HG02763 (cell line): ENCODE data around the gene TANC2.

ENCODE experiments used
- ATAC-seq: cut with Tn5 transposase; IDR thresholded peaks from one replicate; pipeline ENCODE4 v1.9.1; 2021; ENCODE audit warnings: mild to moderate bottlenecking, moderate library complexity; ENCODE audit not compliant: unreplicated experiment

TANC2 gene

DNA sequence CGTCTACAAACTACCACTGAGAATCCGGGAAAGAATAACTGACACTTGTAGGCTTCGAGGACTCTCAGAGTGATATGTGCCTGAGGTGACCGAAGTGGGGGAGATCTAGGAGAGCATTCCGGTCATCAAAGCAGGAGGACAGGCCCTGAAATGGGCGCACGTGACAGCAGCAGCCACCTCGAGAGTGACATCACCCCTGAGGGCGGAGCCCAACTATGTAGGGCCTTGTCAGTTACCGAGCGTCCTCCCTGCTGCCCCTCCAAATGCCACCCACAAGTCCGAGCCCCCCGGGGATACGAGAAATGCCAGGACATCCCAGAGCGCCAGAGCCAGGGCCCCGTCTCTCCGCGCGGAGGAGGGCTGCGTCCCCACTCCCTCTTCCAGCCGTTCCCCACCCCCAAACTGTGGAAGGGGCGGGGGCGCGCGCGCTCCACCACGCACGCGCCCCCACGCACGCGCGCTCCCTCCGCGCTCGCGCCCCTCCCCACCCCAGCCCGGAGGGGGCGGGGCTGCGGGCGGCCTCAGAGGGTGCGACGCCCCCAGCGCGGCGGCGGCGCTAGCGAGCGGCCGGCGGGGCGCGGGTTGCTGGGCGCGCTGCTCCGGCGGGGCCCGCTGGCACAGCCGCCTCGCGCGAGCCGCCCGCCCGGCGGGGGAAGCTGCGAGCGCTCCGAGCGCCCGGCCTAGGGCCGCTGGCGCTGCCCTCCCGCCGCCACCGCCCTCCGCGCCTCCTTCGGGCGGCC lies at the start of gene TANC2:
Gene TANC2, plus strand, starts transcription at position 550 of the 740 bp plus-strand sequence. CDS start 43,325 bp downstream, outside the sequence.
- ATAC-seq = peak; percentile 57

DNA sequence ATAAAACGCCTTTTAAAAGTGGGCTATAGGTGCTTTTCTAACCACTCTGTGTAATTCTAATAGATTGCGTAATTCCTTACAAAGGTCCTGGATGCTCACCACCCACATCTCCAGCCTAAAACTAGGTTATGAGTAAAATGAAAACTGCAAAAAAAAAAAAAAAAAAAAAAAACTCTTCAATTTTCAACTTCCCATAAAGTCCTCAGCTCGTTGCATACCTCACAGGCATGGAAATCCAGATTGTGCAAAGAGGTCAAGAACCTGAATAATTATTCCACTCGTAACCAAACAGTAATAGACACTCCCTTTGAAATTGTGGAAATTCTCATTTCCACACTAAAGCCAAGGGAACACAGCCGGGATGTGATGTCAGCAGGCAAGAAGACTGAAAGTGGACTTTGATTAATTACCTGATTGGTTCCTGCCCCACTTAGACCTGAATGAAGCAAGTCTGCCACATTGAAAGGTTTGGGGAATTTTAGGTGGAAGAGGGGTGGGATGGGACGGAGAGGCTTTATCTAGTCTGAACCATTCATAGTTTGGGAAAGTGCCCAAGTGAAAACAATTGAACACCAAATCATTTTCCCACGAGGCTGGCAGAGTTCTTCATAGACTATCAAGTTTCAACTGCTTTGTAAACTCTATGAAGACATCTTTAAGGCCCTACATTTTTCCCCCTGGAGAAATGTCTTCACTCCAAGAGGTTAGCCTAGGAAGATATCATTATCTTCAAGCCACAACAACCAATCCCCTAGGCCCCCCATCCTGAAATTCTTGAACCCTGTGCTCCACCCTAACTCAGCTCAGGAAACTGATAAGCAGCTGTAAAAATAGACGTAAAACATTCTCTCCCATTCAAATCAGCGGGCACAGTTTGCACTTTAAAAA lies 49.1 kb upstream of the TANC2 start:
- no peak for ATAC-seq

DNA sequence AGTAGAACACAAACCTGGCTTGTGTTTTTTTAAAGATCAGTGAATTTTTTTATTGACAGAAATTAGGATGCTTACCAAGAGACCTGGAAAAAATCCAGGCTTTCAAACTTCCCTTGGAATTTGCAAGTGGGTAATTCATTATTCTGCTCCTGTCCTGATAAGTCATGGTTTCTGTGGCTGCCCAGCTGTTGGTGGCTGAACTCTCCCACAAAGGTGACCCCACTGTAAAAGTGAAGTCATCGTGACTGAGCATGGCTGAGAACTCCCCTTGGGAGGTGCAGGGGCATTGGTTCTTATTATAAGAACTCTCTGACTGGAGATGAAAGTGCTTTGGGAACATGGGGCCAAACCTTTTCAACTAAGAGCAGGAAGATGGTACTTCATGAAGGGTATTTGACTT lies 46.6 kb upstream of the TANC2 start:
- ATAC-seq = no peak

DNA sequence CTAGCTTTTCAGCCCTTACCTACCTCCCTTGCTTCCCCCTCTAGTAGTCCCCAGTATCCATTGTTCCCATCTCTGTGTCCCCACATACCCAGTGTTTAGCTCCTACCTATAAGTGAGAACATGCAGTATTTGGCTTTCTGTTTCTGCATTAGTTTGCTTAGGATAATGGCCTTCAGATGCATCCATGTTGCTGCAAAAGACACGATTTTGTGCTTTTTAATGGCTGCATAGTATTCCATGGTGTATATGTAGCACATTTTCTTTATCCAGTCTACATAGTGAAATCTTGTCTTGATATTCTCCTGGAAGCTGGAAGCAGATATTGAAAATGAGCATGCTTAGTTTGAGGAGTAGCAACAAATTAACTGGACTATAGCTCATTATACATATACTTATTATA lies 45.7 kb upstream of the TANC2 start:
- ATAC-seq = no peak

DNA sequence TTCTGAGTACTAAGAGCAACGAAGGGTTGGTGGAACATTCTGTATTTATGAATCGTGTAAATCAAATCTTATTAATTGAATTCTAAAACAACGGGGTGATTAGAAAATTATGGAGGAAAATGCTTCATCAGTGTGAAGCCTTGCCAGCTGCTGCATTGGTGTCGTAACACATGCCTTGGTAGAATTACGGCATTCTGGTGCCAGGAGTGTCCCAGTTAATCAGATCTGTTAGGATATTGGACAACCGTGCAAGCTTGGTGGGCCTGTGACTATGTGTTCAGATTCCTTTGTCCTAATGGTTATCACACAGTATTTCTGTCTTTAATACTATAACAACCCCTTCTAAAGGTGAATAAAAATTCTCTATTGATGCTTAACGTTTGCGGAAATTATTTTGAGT lies 44.2 kb upstream of the TANC2 start:
- no peak for ATAC-seq

DNA sequence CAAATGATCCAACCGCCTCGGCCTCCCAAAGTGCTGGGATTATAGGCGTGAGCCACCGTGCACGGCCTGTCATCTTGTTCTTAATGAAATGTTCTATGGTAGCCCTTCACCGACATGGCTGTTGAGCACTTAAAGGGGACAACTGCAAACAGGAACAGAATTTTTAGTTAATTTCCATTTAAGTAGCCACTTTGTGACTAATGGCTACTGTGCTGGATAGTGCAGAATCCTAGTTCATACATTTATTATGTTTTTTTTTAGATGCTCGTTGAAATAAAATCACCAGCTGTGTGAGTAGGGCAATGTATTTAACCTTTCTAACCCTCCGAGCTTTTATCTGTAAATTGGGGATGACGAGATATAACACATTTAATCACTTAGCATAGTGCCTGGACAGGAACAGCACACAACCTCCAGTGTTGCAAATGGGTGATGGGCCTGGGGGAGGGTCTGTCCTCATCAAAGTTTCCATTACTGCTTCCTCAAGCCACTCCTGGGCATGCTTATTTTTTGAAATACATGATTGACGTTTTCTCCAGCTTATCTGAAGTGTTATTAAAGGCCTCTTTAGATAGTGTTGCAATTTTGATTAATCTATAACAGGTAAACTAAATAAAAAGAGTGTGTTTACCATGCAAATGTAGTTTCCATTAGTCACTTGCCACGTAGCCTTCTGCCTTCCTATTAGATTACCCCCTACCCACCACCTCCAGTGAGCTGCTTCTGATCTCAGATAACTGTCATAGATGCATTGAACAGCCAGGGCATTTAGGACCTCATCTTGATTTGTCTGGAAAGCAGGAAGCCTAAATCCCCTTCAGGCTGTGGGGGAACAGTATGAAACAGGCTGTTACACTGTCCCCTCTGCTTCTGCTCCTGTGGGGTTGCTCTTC lies 42.5 kb upstream of the TANC2 start:
- ATAC-seq = no peak

DNA sequence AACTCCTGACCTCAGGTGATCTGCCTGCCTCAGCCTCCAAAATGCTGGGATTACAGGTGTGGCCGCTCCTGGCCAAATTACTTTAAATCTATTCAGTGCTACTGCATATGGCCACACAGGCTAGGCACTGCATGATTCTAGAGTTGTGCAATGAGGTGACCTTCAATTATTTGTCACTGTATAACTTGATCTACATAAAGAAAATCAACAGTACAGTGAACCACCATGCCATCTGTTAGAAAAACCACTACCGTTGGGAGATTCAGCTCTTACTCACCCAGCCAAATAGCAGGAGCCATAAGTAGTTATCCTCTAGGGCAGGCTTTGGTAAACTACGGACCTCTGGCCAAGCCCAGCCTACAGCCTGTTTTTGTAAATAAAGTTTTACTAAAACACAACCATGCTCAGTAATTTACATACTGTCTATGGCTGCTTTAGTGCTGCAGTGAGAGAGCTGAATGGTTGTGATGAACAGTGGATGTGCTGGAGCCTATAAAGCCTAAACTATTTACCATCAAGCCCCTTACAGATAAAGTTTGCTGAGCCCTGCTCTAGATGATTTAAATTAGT lies 40.7 kb upstream of the TANC2 start:
- no peak for ATAC-seq

DNA sequence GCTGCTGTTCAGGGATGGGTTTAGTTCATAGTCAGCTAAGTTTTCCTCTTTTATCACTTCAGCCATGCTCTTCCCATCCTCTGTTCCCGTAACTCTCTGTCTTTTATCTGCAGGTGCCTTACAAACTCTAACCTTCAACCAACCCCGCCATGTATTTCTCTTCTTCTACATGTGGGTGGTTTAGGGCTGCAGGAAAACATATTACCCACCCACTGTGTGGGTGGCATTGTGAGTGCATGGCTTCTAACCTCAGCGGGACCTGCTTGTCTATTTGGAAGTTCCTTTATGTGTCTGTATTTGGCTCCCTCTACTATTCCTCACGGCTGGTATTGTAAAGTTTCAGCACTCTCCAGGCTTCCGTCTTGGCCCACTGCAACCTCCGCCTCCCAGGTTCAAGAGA lies 39.0 kb upstream of the TANC2 start:
- no peak for ATAC-seq

DNA sequence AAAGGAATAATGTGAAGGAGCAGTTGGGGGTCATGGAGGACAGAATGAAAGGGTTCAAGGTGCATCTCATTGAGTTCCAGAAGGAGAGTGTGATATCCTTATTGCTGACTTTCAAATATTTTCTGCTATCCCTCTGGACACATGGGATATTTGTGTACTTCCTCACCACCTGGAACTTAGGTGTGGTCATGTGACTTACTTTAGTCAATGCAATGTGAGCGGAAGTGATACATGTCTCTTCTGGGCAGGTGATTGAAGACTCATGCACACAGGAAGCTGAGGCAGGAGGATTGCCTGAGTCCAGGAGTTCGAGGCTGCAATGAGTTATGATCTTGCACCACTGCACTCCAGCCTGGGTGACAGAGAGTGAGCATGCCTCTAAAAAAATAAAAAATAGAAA lies 36.7 kb upstream of the TANC2 start:
- no peak for ATAC-seq

DNA sequence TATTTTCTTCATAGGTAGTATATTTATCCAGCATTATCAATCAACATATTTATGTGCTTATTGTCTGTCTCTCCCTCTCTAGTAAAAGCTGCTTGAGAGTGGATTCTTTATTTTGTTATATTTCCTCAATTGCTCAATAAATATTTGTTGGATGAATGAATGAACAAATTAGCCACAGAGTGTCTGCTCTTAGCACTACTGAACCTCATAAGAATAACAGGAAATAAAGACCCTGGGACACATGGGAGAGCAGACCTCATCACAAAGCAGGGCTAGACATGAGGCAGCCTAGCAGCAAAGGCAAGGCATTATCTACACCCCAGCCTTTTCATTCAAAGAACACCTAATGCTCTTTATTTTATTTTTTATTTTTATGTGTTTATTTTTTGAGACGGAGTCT lies 34.9 kb upstream of the TANC2 start:
- ATAC-seq = no peak

DNA sequence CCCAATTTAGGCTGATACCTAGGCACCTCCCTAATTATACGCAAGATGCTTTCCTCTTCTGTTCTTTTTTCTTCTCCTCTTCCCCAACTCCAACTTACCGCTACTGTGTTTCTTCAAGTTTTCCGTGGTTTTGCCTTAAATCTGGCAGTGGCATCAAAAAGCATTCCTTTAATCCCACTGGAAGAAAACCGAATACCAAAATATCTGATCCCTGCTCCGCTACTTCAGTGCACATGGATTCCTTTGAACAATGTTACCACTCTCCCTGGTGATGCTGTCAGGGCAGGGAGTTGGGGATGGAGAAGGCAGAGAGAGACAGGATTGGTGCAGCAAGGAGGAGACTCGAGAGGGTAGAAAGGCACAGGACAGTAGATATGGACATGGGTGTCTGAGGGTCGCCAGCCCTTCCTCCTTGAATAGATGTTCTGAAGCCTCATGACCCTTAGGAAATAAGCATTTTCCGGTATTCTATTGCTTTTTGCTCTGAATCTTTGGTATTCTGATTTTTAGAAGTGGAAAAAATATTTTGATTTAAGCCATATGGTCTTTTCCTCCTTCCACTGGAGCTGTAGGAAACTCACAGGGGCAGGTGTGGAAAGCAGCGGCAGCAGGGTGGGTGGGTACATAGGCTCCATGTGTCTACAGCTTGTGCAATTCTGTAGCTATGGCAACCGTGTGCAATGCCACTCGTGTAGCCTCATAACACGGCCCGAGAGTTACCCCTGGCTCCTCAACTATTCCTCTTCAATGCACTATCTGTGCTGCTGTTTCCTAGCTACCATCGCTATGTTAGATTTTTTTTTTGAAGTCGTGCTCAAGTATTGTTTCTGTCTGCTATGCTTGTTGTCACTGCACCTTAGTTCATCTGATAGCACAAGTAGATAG lies 32.3 kb upstream of the TANC2 start:
- no peak for ATAC-seq

DNA sequence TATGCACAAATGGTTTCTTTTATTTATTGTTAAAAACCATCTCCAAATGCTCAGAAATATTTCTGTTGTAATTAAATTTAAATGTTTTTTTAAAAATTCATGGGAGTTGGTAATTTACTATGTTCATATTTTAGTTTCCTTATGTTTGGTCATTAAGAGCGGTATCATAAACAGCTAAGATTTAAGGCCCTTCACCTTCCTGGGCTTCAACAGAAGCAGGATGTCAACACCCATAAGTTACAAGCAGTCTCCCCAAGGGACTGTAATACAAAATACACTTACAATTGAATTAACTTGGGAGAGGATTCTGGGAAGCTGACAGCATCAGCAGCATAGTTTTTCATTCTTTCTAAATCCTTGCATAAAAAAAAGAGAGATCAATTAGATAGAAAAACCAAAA lies 30.9 kb upstream of the TANC2 start:
- no peak for ATAC-seq

DNA sequence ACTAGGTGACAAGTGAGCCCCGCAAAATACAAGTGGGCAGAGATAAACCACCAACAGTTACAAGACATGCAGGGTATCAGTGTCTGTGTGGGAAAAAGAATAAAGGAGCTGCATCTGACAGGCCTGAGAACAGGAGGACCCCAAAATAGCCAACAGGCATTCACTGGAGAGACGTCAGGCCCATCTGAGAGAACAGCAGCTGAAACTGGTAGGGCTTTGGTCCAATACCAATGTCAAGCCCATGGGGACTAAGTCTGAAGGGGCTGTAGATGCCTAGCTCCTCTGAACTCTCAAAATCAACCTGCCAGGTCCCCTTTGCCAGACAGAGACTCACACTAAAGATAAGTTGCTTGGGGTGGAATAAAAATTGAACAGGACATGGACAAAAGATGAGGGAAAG lies 30.5 kb upstream of the TANC2 start:
- ATAC-seq = no peak

DNA sequence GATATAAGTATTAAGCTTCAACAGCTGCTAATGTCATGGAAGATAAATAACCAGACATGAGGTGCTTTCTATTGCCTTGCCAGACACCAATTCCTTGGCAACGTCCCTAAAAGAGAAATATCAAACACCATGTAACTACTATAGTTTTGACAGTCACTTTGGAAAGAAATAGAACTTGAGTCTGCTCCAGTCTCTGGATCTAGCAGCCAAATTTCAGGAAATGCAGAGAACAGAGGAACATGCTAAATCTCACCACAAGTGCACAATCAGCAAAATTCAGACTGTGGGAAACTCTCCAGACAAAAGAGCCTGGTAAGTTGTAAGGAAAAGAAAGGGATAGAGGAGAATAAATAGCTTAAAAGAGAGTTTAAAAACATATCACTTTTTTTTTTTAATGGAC lies 28.4 kb upstream of the TANC2 start:
- no peak for ATAC-seq

DNA sequence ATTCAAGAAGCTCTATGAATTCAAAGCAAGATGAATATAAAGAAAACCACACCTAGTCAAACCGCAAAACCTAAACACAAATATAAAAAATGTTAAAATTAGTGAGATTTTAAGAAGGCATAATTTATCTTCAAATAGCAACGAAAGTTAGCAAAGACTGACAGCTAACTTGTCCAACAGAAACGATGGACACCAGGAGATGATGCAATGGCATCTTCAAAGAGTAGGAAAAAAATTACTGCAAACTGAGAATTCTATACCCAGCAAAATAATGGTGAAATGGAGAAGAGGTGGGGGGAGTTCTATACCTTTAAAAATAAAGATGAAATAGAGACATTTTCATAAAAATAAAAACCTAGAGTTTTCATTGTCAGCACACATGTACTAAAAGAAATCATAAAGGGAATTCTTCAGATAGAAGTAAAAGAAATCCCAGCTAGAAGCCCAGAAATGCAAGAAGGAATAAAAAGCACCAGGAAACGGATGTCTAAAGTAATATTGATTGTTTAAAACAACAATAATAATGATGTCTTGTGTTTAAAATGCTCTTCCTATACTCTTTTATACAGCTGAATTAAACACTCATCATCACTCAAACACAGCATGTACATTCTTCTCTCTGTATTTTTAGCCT lies 24.6 kb upstream of the TANC2 start:
- no peak for ATAC-seq

DNA sequence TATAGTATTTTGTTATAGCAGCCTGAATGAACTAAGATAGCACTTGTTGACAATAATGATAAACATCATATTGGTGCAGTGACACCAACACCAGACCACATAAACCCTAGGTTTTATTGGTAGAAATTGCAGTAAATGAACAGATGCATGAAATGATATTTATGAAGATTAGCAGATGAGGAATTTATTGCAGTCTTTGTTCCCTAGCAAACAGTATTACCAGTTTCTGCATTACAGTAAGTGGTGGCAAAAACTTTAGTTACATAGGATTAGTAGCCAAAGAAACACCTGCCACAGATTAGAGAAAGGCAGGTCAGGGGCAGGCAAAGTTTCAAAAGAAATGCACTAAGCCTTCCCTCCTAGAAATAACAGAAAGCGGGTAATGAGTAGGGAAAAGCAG lies 17.7 kb upstream of the TANC2 start:
- ATAC-seq = no peak

DNA sequence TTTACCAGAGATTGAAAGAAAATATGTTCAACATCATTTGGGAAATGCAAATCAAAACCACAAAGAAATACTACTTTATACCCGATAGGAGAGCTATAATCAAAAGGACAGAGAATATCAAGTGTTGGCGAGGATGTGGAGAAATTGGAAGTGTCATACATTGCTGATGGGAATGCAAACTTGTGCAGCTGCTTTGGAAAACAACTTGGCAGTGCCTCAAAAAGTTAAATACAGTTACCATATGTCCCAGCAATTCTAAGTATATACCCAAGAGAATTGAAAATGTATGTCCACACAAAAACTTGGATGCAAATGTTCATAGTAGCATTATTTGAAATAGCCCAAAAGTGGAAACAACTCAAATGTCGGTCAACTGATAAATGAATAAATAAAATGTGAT lies 17.0 kb upstream of the TANC2 start:
- no peak for ATAC-seq

DNA sequence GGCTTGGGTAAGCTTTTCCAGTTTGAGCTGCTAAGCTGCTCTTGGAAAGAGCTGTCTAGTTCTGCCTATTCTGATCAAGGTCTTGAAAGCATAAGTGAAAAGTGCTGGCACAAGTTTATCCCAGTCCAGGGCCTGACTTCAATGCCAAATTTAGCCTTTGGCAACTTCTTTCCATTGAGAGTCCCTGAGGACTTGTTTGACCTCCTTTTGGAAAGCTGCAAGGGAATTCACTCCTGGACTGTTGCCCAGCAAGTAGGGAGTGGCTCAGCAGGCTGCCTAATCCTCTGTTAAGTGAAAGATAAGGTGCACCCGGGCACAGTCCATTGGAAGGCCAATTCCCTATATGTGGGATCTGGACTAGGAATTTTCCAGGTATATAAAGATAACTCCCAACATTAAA lies 16.0 kb upstream of the TANC2 start:
- no peak for ATAC-seq

DNA sequence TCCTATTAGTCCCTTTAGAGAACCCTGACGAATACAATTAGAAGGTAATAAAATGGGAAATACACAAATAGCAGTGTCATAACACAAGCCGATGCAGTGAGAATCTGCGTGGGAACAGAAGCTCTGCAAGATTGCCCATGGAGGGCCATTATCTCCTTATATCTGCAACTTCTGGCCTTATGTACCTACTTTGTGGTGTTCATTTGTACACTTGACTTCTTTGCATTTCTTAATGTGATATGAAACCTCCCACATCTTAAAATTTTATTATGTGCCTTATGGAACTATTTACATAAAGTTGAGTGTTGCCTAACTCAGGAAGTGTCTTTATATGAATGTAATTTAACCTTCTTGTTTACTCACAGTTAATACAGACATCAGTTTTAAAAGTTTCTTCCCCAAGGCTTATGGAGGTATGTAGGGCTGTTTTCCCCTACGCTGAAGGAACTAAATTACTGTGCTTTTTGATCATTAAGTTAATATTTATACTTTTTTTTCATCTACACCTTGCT lies 10.1 kb upstream of the TANC2 start:
- ATAC-seq = no peak
